GF-D8 (cell line): Measurements from ENCODE around the gene PCDH8.
"Not testable (repeated sequence)": the region's sequence is repeated elsewhere in the genome, so short reads cannot be mapped to it uniquely, and the experiment has no call there.

Source experiments
- DNase-seq: peaks from one replicate; lab custom pipeline; 2025; lab: John Stamatoyannopoulos, UW

Gene PCDH8

DNA sequence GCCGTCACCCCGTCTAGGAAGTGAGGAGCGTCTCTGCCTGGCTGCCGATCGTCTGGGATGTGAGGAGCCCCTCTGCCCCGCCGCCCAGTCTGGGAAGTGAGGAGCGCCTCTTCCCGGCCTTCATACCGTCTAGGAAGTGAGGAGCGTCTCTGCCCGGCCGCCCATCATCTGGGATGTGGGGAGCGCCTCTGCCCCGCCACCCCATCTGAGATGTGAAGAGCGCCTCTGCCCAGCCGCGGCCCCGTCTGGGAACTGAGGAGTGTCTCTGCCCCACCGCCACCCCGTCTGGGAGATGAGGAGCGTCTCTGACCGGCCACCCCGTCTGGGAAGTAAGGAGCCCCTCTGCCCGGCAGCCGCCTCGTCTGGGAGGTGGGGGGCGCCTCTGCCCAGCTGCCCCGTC is 30.6 kb downstream of the PCDH8 start:
- not testable (repeated sequence) for DNase-seq

DNA sequence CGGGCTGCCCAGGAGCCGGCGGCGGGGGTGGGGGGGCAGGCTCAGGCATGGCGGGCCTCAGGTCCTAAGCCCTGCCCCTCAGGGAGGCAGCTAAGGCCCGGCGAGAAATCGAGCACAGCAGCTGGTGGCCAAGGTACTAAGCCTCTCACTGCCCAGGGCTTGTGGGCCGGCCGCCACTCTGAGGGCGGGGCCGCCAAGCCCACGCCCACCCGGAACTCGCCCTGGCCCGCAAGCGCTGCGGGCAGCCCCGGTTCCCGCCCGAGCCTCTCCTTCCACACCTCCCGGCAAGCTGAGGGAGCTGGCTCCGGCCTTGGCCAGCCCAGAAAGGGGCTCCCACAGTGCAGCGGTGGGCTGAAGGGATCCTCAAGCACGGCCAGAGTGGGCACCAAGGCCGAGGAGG is 33.1 kb downstream of the PCDH8 start:
- no peak for DNase-seq

DNA sequence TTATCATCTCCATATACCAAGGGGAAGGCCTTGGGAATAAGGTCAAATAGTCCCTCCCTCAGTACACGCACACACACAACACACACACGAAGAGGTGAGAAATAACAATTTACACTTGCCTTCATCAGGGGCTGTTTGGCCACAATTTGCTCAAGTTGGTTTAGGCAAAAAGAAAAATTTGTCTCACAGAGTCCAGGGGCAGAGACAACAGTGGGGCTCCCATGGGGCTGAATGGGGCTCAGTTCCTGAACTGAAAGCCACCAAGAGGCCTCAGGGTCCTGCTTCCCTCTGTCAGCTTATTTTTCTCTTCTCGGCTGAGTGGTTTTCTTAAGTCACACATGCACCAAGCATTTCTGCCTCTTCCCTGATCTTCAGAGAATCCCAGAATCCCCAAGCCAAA is 35.5 kb downstream of the PCDH8 start:
- no peak for DNase-seq

DNA sequence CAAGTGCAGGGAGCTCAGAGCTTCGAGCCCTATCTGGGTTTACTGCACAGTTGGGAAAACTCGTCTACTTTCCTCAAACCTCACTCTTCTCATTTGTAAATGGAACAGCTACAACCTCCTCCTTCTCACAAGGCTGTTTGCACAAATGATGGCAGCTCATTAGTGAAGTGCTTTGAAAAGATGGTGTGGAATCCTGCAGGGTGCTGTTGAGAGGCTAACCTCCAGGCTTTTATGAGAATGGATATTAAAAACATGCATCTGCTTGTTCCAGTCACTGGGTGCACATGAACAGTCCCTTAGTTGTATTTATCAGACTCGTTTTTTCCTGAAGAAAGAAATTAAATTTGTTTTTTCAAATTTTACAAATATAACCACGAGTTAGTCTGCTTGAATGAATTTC is 36.6 kb downstream of the PCDH8 start:
- DNase-seq, result no peak

DNA sequence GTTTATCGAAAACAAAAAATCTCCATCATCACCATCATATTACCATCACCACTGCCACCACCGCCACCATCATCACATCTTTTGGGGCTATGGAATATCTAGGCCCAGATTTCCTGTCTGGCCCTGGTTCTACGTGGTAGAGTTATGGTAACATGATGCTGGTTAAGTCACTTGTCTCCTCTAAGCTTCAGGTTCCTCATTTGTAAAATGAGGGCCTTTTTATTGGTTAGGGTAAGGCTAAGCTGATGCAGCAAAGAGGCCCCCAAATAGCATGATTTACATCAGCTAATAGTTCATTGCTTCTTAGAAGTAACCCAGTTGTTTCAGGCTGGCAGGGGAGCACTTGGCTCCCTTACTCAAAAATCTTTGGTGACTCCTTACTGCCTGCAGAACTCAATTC is 37.9 kb downstream of the PCDH8 start:
- no peak for DNase-seq

DNA sequence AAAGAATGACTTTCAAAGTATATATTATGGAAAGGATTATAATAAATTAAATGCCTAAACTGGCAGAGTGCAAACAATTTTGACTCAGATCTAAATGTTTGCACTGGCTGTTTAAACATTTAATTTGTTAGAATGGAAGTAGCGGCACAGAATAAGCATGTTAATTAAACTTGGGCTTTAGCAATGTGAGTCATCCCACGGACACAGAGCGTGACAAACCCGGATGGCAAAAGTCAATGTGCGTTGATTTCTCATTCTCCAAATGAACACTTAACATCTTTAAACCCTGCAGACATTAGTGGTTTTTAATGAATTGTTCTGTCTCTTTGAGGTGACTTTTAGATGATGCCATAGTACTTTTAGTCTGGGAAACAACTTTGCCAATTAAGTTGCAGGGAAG is 38.4 kb downstream of the PCDH8 start:
- no peak for DNase-seq

DNA sequence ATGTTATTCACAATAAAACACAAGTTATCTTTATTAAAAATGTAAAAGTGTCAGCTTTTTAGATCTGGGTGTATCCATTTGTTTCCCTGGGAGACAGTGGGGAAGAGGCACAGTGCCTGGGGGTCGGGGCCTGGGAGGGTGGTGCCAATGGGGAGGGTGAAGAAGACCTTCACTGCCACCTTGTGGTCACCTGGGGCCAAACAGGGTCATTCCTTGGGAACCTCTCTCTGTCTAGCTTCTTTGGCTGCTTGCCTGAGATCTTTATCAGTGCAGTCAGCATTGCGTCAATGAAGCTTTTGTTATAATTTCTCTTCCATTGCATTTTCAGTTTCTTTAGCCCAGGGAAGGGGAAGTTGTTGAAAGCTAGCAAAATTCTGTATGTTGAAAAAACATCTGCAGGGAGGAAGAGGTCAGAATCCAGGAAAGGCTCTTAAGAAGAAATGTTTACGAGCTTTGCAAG is 39.1 kb downstream of the PCDH8 start:
- peak; percentile 99 for DNase-seq

DNA sequence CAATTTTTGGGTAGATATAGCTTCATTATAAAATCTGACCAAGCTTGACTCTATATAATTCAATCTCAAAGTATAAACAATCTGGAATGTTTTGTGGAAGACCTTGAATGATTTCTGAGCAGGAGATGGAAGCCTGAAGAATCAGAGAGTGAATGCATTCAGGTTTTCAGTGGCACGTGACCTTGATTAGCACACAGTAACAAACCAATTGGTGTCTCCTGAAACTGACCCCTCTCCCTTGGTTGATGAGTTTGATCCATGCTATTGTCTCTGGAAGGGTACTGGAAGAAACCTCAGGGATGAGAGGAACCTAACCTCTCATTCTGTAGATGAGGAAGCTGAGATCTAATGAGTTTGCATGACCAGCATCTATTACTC is 39.6 kb downstream of the PCDH8 start:
- DNase-seq, result no peak

DNA sequence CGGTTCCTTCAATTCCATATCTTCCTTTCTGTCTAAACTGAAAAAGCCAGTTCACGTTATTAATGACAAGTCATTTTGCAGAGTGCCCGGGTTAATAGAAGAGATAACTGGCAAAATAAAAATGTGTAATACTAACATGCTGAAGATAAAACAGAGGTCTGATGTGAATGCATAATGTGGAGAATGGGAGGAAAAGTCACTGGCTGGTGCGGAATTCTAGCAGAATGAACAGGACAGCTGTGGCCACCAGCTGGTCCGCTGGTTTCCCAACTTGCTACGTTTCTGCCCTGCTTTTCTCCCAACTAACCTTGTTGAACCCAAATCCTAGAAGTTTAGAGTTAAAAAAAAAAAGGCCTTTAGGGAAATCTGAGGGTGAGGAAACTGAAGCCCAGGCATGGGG is 42.4 kb downstream of the PCDH8 start:
- no peak for DNase-seq

DNA sequence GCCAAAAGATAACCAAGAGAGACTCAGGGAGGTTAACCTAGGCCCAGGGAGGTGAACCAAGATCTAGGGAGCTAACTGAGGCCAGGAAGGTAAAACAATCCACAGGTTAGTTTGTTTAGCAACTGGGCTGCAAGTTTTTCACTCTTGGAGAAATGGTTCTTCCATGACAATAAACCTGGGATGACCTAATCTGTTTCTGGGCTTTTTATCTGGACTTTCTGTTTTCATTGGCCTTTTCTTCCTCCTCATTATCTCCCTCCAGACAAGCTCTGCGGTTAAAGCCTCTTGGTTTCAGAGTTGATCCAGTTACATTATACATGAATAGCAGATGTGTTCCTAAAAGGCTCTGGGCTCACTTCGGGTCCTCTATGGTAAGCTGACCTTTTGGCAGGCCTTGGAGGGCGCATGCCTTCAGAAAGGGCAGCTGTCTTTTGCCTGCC is 44.2 kb downstream of the PCDH8 start:
- DNase-seq, result no peak

DNA sequence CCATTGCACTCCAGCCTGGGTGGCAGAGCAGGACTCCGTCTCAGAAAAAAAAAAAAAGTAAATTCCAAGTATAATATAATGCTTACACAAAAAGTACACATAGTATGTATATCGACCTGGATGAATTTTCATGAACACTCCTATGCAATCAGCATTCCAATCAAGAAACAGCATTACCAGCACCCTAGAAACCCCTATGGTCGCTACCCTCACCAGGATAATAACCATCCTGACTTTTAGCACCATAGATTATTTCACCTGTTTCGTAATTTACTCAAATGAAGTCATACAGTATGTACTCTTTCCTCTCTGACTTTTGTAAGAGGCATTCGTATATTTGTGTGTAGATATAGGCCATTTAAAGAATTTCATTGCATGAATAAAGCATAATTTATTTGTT is 47.6 kb downstream of the PCDH8 start:
- DNase-seq, result no peak

DNA sequence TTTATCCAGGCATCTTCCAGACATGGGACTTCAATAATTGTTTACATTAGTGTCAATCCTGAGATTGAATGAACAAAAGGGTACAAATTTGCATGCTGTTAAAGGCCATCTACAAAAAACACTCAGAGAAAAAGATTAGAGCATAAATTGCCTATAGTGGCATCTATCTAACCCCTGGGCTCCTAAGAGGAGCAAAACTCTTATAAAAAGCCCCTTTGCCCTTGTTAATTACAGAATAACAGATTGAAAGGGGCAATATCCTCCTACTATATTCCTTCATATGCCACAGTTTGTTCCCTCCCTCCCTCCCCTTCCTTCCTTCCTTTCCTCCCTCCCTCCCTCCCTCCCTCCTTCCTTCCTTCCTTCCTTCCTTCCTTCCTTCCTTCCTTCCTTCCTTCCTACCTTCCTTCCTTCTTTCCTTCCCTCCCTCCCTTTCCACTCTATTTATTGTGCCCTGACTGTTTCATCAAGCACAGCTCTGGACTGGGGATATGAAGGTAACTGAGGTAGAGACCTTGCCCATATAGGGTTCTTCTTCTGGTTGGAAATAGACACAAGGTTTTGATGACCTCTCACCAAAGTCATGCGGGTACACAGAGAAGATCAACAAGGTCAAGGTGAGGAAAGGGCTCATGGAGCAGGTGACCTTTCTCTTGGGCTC is 49.5 kb downstream of the PCDH8 start:
- no peak for DNase-seq

DNA sequence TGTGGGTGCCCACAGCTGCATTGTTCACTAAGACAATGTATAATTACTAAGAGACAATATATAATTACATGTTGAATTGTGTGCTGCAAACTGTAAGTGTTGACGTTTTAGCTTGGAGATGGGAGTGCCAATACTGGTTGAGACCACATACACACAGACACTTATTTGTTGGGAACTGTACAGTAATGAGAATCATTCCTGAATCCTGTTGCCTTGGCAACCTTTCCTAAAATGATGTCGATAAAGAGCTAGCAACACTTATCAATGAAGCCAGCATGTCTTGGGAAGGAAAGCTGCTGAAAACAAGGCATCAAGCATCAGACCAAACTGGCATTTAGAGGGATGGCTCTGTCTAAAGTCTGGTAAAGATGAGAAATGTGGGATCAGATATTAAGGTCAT is 51.3 kb downstream of the PCDH8 start:
- DNase-seq, result no peak

DNA sequence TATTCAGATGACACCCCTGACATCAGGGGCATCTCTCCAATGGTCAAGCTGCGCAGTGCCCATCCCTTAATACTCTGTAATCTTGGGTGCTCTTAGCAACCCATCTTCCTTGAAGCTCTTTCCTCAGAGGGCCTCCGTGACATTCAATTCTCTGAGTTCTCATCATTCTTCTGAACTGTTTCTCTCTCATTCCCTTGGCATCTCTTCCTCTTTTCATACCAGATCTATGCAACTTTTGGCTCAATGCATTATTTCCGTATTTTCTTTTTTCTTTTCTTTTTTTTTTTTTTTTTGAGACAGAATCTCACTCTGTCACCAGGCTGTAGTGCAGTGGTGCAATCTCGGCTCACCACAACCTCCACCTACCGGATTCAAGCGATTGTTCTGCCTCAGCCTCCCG is 53.9 kb downstream of the PCDH8 start:
- DNase-seq, result no peak

DNA sequence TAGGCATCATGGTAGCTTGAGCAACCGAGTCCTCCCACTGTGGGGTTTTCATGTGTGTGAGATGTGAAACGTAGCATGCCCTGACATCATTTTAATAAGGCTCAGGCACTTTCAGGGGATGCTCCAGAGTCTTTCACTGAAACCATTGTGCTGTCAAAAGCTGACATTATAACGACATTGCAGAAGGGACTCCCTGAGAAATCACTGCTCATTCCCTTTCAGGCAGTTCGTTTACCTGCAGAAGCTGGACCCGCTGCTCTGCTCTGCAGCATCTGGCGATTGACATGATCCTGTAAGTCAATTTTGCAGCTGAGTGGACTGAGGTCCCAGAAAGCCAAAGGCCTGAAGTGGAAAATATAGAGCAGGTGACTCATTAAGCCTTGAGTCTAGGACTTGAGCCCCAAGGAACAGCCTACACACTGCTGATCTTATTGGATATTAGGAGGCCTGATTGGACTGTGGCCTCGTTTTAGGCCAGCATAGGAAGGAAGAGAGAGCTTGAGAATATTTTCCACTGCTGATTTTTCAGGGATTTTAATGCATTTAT is 54.9 kb downstream of the PCDH8 start:
- no peak for DNase-seq
